Measurements from ENCODE around the gene ABCA13.

Gene ABCA13

GRCh38 chr7:48250441-48250951, 79.2 kb downstream of the ABCA13 start:
- DNase-seq = peak; percentile 54

GRCh38 chr7:48251766-48252165, 80.5 kb downstream of the ABCA13 start:
- DNase-seq = no peak

- DNase-seq = no peak
Measured at GRCh38 chr7:48252995-48253394, 81.7 kb downstream of the ABCA13 start.

GRCh38 chr7:48255046-48255445, 83.8 kb downstream of the ABCA13 start:
- peak; percentile 88 for DNase-seq

- no peak for DNase-seq
Measured at GRCh38 chr7:48259463-48260280, 88.4 kb downstream of the ABCA13 start.

GRCh38 chr7:48261696-48262095, 90.4 kb downstream of the ABCA13 start:
- no peak for DNase-seq

GRCh38 chr7:48262606-48263310, 91.5 kb downstream of the ABCA13 start:
- no peak for DNase-seq

GRCh38 chr7:48263311-48263650, 92.0 kb downstream of the ABCA13 start:
- no peak for DNase-seq

- DNase-seq = peak; percentile 59
Measured at GRCh38 chr7:48269066-48269465, 97.8 kb downstream of the ABCA13 start.

GRCh38 chr7:48274662-48275061, 103.4 kb downstream of the ABCA13 start:
- DNase-seq = peak; percentile 79

- DNase-seq = no peak
Measured at GRCh38 chr7:48279420-48279819, 108.2 kb downstream of the ABCA13 start.

GRCh38 chr7:48280100-48280499, 108.8 kb downstream of the ABCA13 start:
- DNase-seq = peak; percentile 94

- peak; percentile 93 for DNase-seq
Measured at GRCh38 chr7:48285373-48285772, 114.1 kb downstream of the ABCA13 start.

GRCh38 chr7:48286836-48287235, 115.6 kb downstream of the ABCA13 start:
- DNase-seq = no peak

- no peak for DNase-seq
Measured at GRCh38 chr7:48289656-48290055, 118.4 kb downstream of the ABCA13 start.

- no peak for DNase-seq
Measured at GRCh38 chr7:48292949-48293348, 121.7 kb downstream of the ABCA13 start.

- DNase-seq = no peak
Measured at GRCh38 chr7:48295296-48295971, 124.2 kb downstream of the ABCA13 start.

- DNase-seq = no peak
Measured at GRCh38 chr7:48296966-48297365, 125.7 kb downstream of the ABCA13 start.

GRCh38 chr7:48298779-48299178, 127.5 kb downstream of the ABCA13 start:
- DNase-seq = peak; percentile 95

GRCh38 chr7:48299580-48300169, 128.4 kb downstream of the ABCA13 start:
- peak; percentile 91 for DNase-seq

- no peak for DNase-seq
Measured at GRCh38 chr7:48300301-48300700, 129.0 kb downstream of the ABCA13 start.

GRCh38 chr7:48301201-48301600, 129.9 kb downstream of the ABCA13 start:
- DNase-seq = no peak

GRCh38 chr7:48304641-48305040, 133.4 kb downstream of the ABCA13 start:
- no peak for DNase-seq
